Astrocyte (in vitro differentiated cells and primary cell): ENCODE data around the gene CCDC102A. TPM values are rescaled to one million over a fixed set of nuclear protein-coding genes. Genes with fewer than 3 reads are reported as not detected.

Experiments
- DNase-seq: peaks from one replicate; pipeline ENCODE4 v3.0.0-alpha.2; 2010; ENCODE audit warnings: low read depth
- FAIRE-seq: peaks from 2 replicates; lab custom pipeline; 2011; peaks lifted over from hg19 to GRCh38; lab: Jason Lieb, UNC
- H2AFZ ChIP-seq: 2 replicates; pipeline ENCODE4 v1.6.0; 2012; ENCODE audit warnings: low read depth, low read length, inconsistent platforms
- H3K27ac ChIP-seq: 2 replicates; pipeline ENCODE4 v1.5.1; 2011; ENCODE audit warnings: low read depth, low read length, inconsistent platforms
- H3K27me3 ChIP-seq: 2 replicates; pipeline ENCODE4 v1.6.0; 2011; ENCODE audit warnings: low read length, inconsistent platforms; ENCODE audit not compliant: insufficient read depth
- H3K36me3 ChIP-seq: 2 replicates; pipeline ENCODE4 v1.5.1; 2011; ENCODE audit warnings: low read length, inconsistent platforms; ENCODE audit not compliant: insufficient read depth
- H3K4me1 ChIP-seq: 2 replicates; pipeline ENCODE4 v1.5.1; 2011; ENCODE audit warnings: low read length, inconsistent platforms; ENCODE audit not compliant: insufficient read depth
- H3K4me2 ChIP-seq: 2 replicates; pipeline ENCODE4 v1.6.0; 2012; ENCODE audit warnings: low read length, inconsistent platforms
- H3K4me3 ChIP-seq: 2 replicates; pipeline ENCODE4 v1.5.1; 2011; ENCODE audit warnings: low read depth, mild to moderate bottlenecking, low read length, inconsistent platforms; ENCODE audit not compliant: insufficient read depth
- H3K79me2 ChIP-seq: 2 replicates; pipeline ENCODE4 v1.6.0; 2012; ENCODE audit warnings: mild to moderate bottlenecking, low read length, inconsistent platforms; ENCODE audit not compliant: insufficient read depth
- H3K9ac ChIP-seq: 2 replicates; pipeline ENCODE4 v1.6.0; 2012; ENCODE audit warnings: mild to moderate bottlenecking, low read length, inconsistent platforms
- H3K9me3 ChIP-seq: 2 replicates; pipeline ENCODE4 v1.5.1; 2012; ENCODE audit warnings: low read depth, mild to moderate bottlenecking, low read length, inconsistent platforms; ENCODE audit not compliant: insufficient read depth
- H4K20me1 ChIP-seq: 2 replicates; pipeline ENCODE4 v1.6.0; 2012; ENCODE audit warnings: low read length, inconsistent platforms; ENCODE audit not compliant: insufficient read depth
- H3K27ac Mint-ChIP-seq: one replicate; pipeline ENCODE4 v1.8.0; 2021; ENCODE audit warnings: mild to moderate bottlenecking, mixed read lengths; ENCODE audit not compliant: unreplicated experiment
- H3K27me3 Mint-ChIP-seq: one replicate; pipeline ENCODE4 v1.8.0; 2021; ENCODE audit warnings: low read depth, mixed read lengths; ENCODE audit not compliant: unreplicated experiment
- H3K36me3 Mint-ChIP-seq: one replicate; pipeline ENCODE4 v1.8.0; 2021; ENCODE audit warnings: low read depth, mixed read lengths; ENCODE audit not compliant: unreplicated experiment
- H3K4me1 Mint-ChIP-seq: one replicate; pipeline ENCODE4 v1.8.0; 2021; ENCODE audit warnings: low read depth, mixed read lengths; ENCODE audit not compliant: unreplicated experiment
- H3K4me3 Mint-ChIP-seq: one replicate; pipeline ENCODE4 v1.8.0; 2021; ENCODE audit warnings: mild to moderate bottlenecking, moderate library complexity, mixed read lengths; ENCODE audit not compliant: unreplicated experiment
- H3K9me3 Mint-ChIP-seq: one replicate; pipeline ENCODE4 v1.8.0; 2021; ENCODE audit warnings: mild to moderate bottlenecking, mixed read lengths; ENCODE audit not compliant: unreplicated experiment
- EZH2 ChIP-seq: IDR thresholded peaks from 2 replicates; pipeline ENCODE4 v1.6.1; 2012; ENCODE audit warnings: mild to moderate bottlenecking, low read length, inconsistent platforms; ENCODE audit not compliant: insufficient read depth
- total RNA-seq: library from RNA; stranded (reverse); gene quantifications from 2 replicates; pipeline ENCODE4 v1.2.1, GENCODE V29; 2021
- TF ChIP-seq, protein P1 (sequence below): IDR thresholded peaks from 2 replicates; pipeline ENCODE4 v1.5.1; 2011; ENCODE audit warnings: low read depth, mild to moderate bottlenecking, inconsistent platforms, low read length, moderate library complexity; ENCODE audit not compliant: insufficient read depth

Gene CCDC102A
- total RNA-seq, 1 donor from 2014 or later, result 8.8 TPM

GRCh38 chr16:57568173-57568678 is 31.9 kb upstream of the CCDC102A start:
- H3K36me3 Mint-ChIP-seq, result no peaks in the 10 kb centered on the region
- Histone ChIP-seq H3K4me2 (no peak overlapping the region), H3K36me3 (no peaks in the 10 kb centered on the region), H3K79me2 (no peaks in the 10 kb centered on the region), H3K27ac (no peak overlapping the region), H3K4me1 (peaks cover 8% of the 10 kb centered on the region), H3K27me3 (peaks cover 3% of the 10 kb centered on the region), H2AFZ (no peak overlapping the region), H3K9me3 (peaks cover 7% of the 10 kb centered on the region), H4K20me1 (no peaks in the 10 kb centered on the region), H3K9ac (no peak overlapping the region), H3K4me3 (no peak overlapping the region)
- FAIRE-seq (no peak), DNase-seq (no peak)
- TF ChIP-seq EZH2, result no peak
- TF ChIP-seq, protein P1, sequence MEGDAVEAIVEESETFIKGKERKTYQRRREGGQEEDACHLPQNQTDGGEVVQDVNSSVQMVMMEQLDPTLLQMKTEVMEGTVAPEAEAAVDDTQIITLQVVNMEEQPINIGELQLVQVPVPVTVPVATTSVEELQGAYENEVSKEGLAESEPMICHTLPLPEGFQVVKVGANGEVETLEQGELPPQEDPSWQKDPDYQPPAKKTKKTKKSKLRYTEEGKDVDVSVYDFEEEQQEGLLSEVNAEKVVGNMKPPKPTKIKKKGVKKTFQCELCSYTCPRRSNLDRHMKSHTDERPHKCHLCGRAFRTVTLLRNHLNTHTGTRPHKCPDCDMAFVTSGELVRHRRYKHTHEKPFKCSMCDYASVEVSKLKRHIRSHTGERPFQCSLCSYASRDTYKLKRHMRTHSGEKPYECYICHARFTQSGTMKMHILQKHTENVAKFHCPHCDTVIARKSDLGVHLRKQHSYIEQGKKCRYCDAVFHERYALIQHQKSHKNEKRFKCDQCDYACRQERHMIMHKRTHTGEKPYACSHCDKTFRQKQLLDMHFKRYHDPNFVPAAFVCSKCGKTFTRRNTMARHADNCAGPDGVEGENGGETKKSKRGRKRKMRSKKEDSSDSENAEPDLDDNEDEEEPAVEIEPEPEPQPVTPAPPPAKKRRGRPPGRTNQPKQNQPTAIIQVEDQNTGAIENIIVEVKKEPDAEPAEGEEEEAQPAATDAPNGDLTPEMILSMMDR, result no peak
- H3K4me3 Mint-ChIP-seq, result no peak overlapping the region
- no peak overlapping the region for H3K27ac Mint-ChIP-seq
- H3K9me3 Mint-ChIP-seq, result peaks cover 3% of the 10 kb centered on the region
- H3K27me3 Mint-ChIP-seq, result peaks cover 23% of the 10 kb centered on the region
- peaks cover 8% of the 10 kb centered on the region for H3K4me1 Mint-ChIP-seq

DNA sequence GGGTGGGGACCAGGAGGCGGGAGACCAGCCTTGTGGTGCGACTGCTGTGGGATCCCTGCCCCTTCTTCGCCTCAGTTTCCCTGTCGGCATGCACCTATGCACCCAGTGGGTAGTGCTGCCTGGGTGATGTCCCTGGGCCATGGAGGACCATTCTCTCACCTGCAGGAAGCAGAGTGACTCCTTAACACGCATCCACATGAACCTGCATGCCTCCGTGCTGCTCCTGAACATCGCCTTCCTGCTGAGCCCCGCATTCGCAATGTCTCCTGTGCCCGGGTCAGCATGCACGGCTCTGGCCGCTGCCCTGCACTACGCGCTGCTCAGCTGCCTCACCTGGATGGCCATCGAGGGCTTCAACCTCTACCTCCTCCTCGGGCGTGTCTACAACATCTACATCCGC is 31.3 kb upstream of the CCDC102A start:
- no peaks in the 10 kb centered on the region for H3K36me3 Mint-ChIP-seq
- peaks cover 24% of the 10 kb centered on the region for H3K27me3 Mint-ChIP-seq
- no peak for DNase-seq
- H3K9me3 ChIP-seq, result peaks cover 7% of the 10 kb centered on the region
- H3K4me1 Mint-ChIP-seq, result peaks cover 8% of the 10 kb centered on the region
- H3K9ac ChIP-seq, result no peak overlapping the region
- H3K9me3 Mint-ChIP-seq, result peaks cover 3% of the 10 kb centered on the region
- H3K27ac Mint-ChIP-seq, result peak overlapping the region; percentile 12
- H4K20me1 ChIP-seq, result no peaks in the 10 kb centered on the region
- TF ChIP-seq, protein P1, result no peak
- TF ChIP-seq EZH2, result no peak
- no peak overlapping the region for H2AFZ ChIP-seq
- no peaks in the 10 kb centered on the region for H3K36me3 ChIP-seq
- no peaks in the 10 kb centered on the region for H3K79me2 ChIP-seq
- peaks cover 2% of the 10 kb centered on the region for H3K27me3 ChIP-seq
- no peak overlapping the region for H3K4me2 ChIP-seq
- H3K27ac ChIP-seq, result no peak overlapping the region
- no peak overlapping the region for H3K4me3 Mint-ChIP-seq
- FAIRE-seq, result no peak
- H3K4me3 ChIP-seq, result no peak overlapping the region
- H3K4me1 ChIP-seq, result peaks cover 8% of the 10 kb centered on the region

DNA sequence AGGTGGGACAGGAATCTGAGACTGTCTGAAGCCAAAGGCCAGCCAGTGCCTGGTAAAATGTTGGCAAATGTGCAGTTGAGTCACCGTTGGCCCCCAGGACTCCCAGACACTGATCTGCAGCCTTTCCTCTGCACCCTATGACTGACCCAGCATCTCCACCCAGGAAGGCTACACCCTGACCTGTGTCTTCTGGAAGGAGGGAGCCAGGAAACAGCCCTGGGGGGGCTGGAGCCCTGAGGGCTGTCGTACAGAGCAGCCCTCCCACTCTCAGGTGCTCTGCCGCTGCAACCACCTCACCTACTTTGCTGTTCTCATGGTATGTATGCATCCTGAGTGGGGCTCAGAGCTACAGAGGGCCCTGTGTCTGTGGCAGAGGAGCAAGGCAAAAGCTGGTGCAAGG is 30.1 kb upstream of the CCDC102A start:
- no peak overlapping the region for H3K27ac Mint-ChIP-seq
- FAIRE-seq, result no peak
- no peak overlapping the region for H3K4me2 ChIP-seq

More for the DNA sequence above, 30.1 kb upstream of the CCDC102A start:
- TF ChIP-seq EZH2, result no peak
- TF ChIP-seq, protein P1, result no peak
- Histone ChIP-seq H3K9ac (no peak overlapping the region), H3K27me3 (no peaks in the 10 kb centered on the region), H3K36me3 (no peaks in the 10 kb centered on the region), H4K20me1 (no peaks in the 10 kb centered on the region), H2AFZ (no peak overlapping the region), H3K4me3 (no peak overlapping the region), H3K27ac (no peak overlapping the region), H3K79me2 (no peaks in the 10 kb centered on the region), H3K4me1 (peaks cover 8% of the 10 kb centered on the region), H3K9me3 (peaks cover 11% of the 10 kb centered on the region)
- peaks cover 36% of the 10 kb centered on the region for H3K27me3 Mint-ChIP-seq
- DNase-seq, result no peak
- no peak overlapping the region for H3K4me3 Mint-ChIP-seq
- H3K9me3 Mint-ChIP-seq, result peaks cover 9% of the 10 kb centered on the region
- H3K36me3 Mint-ChIP-seq, result no peaks in the 10 kb centered on the region
- H3K4me1 Mint-ChIP-seq, result peaks cover 8% of the 10 kb centered on the region
